Prostate gland (tissue), 2 donors: ENCODE results near the gene CMTR2.

ENCODE experiments used
- POLR2A ChIP-seq: fragments of 450-650 bp; IDR thresholded peaks from one replicate; pipeline ENCODE4 v1.6.1; 2016; ENCODE audit warnings: antibody characterized with exemption, mild to moderate bottlenecking
- TF ChIP-seq, protein P1 (sequence below), 4 experiments: fragments of 200-600 bp in 2 of 4; fragments of 450-650 bp in 2 of 4; sonication (generic) in 2 of 4; IDR thresholded peaks; 1 replicate in 3 of 4; 2 replicates in 1 of 4; pipeline ENCODE4 v1.5.1; 2016 to 2019; ENCODE audit warnings: antibody characterized with exemption in 4 of 4, mild to moderate bottlenecking in 2 of 4, moderate library complexity in 2 of 4

DNA sequence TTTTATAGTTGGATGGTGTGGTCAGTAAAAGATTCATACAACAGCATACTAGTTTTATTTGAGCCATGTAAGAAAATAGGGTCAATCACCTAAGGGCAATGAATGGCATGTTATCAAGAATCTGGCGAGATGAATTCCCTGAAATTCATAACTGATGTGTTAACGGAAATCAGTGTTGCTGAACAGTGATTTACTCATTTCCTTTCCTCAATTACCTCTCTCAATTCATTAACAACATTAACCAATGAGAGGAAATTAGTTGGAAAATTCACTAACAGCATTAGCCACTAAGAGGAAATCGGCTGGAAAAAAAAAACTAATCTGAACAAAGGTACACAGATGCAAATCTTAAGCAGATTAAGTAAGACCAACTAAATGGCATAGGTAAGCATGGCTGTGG is 6.3 kb downstream of the CMTR2 start:
- TF ChIP-seq POLR2A, result no peak
- TF ChIP-seq, protein P1, sequence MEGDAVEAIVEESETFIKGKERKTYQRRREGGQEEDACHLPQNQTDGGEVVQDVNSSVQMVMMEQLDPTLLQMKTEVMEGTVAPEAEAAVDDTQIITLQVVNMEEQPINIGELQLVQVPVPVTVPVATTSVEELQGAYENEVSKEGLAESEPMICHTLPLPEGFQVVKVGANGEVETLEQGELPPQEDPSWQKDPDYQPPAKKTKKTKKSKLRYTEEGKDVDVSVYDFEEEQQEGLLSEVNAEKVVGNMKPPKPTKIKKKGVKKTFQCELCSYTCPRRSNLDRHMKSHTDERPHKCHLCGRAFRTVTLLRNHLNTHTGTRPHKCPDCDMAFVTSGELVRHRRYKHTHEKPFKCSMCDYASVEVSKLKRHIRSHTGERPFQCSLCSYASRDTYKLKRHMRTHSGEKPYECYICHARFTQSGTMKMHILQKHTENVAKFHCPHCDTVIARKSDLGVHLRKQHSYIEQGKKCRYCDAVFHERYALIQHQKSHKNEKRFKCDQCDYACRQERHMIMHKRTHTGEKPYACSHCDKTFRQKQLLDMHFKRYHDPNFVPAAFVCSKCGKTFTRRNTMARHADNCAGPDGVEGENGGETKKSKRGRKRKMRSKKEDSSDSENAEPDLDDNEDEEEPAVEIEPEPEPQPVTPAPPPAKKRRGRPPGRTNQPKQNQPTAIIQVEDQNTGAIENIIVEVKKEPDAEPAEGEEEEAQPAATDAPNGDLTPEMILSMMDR (IDR thresholded peaks at IDR 0.05), result no peak
